H1 (cell line): Measurements from ENCODE around the gene PDZD8. TPM values are rescaled to one million over a fixed set of nuclear protein-coding genes. Genes with fewer than 3 reads are reported as not detected.

Source experiments
- BCL11A ChIP-seq, 2 experiments: IDR thresholded peaks; one replicate each; pipeline ENCODE4 v1.6.1; 2011; ENCODE audit warnings: low read depth in 2 of 2, low read length in 2 of 2, mild to moderate bottlenecking in 2 of 2
- CBX8 ChIP-seq: fragments of 300-800, 300-1000 bp; sonication (generic); IDR thresholded peaks from 2 replicates; pipeline ENCODE4 v1.7.1; 2016; ENCODE audit warnings: low read depth, low read length, borderline replicate concordance
- FOSL1 ChIP-seq: IDR thresholded peaks from 2 replicates; pipeline ENCODE4 v1.6.1; 2011; ENCODE audit warnings: mild to moderate bottlenecking, low read depth, low read length, moderate library complexity; ENCODE audit not compliant: insufficient read depth
- polyA plus RNA-seq, 7 experiments: library from polyadenylated mRNA; depleted of rRNA in 3 of 7; stranded (reverse) in 5 of 7; unstranded in 2 of 7; fragments of >200 nt in 5 of 7; fragments of 200-250 nt in 2 of 7; gene quantifications; 1 replicate in 5 of 7; 2 replicates in 1 of 7; 4 replicates in 1 of 7; pipeline versions ENCODE4 v1.2.1 to v1.2.3, GENCODE V29; 2011 to 2013; ENCODE audit warnings: missing spikeins in 2 of 7, mixed read lengths in 2 of 7
- total RNA-seq: library from RNA; stranded (reverse); fragmentation: NEBNext Ultra II Directional; extraction: Animal tissue kit (Norgen Biotek cat#: 25700); gene quantifications from 2 replicates; pipeline ENCODE4 v1.2.1, GENCODE V29; 2021

PDZD8 gene
- total and polyA plus RNA-seq, 2 of the 8 experiments (the other 6 are each of a cell fraction or from before 2014, with no cell fraction given) = 10.9 to 50.1 TPM

GRCh38 chr10:117242463-117242832 lies 132.8 kb downstream of the PDZD8 start (continued):
- TF ChIP-seq FOSL1 (no peak), BCL11A (IDR thresholded peaks at IDR 0.05; ENCODE audit: low read depth in 2 of 2, low read length in 2 of 2) (no peak), CBX8 (no peak)
- TF ChIP-seq, all 59 proteins: peak for 0
